ENCODE measurements around the gene LCORL. TPM values are rescaled to one million over a fixed set of nuclear protein-coding genes. Genes with fewer than 3 reads are reported as not detected.
A peak's percentile ranks its signal among the peaks of the same experiment; 100 is the strongest.
"Not testable (repeated sequence)": the region's sequence is repeated elsewhere in the genome, so short reads cannot be mapped to it uniquely, and the experiment has no call there.

The LCORL gene
- total RNA-seq, 2 donors from 2014 or later, result 12.9 to 14.9 TPM

- Mint-ChIP-seq H3K27ac (no peak overlapping the region), H3K27me3 (no peaks in the 10 kb centered on the region), H3K36me3 (peaks cover 6% of the 10 kb centered on the region), H3K9me3 (no peaks in the 10 kb centered on the region), H3K4me3 (no peak overlapping the region), H3K4me1 (ENCODE audit: low read depth in 2 of 2) (no peaks in the 10 kb centered on the region)
- no peak for ATAC-seq
- no peak for DNase-seq (ENCODE audit: low spot score)
Observed at GRCh38 chr4:17884511-17884910, 137.0 kb downstream of the LCORL start.

DNA sequence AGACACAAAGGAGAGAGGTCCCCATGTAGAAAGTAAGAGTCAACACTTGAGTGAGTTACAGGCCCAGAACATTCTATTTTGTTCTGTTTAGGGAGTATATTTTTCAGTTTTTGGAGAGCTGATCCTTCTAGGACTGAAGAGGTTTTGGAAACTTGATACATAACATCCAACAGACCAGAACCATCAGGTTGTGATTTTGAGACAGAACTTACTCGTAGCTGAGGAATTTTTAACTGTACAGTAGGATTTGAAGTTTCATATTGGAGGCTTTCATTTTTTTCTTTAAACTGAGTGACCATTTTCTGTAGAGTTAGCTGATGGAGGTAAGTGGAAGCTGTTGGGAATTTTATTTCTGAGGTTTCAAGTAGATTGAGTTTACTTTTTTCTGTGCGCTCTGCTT, 137.5 kb downstream of the LCORL start:
- Mint-ChIP-seq H3K4me3 (no peak overlapping the region), H3K27me3 (no peaks in the 10 kb centered on the region), H3K9me3 (no peaks in the 10 kb centered on the region), H3K36me3 (peaks cover 6% of the 10 kb centered on the region), H3K27ac (no peak overlapping the region), H3K4me1 (ENCODE audit: low read depth in 2 of 2) (no peaks in the 10 kb centered on the region)
- DNase-seq (ENCODE audit: low spot score) (no peak), ATAC-seq (no peak)

- no peaks in the 10 kb centered on the region for H3K9me3 Mint-ChIP-seq
- DNase-seq (ENCODE audit: low spot score) (no peak), ATAC-seq (no peak)
- no peak overlapping the region for H3K27ac Mint-ChIP-seq
- H3K27me3 Mint-ChIP-seq, result no peaks in the 10 kb centered on the region
- no peaks in the 10 kb centered on the region for H3K36me3 Mint-ChIP-seq
- H3K4me3 Mint-ChIP-seq, result no peak overlapping the region
- peaks cover 0 to 7% of the 10 kb centered on the region in 2 donors for H3K4me1 Mint-ChIP-seq (ENCODE audit: low read depth in 2 of 2)
Observed at GRCh38 chr4:17877661-17878060, 143.9 kb downstream of the LCORL start.

GRCh38 chr4:17876943-17877342, 144.6 kb downstream of the LCORL start:
- DNase-seq (ENCODE audit: low spot score), result no peak
- Mint-ChIP-seq H3K27ac (no peak overlapping the region), H3K4me3 (no peak overlapping the region), H3K36me3 (no peaks in the 10 kb centered on the region), H3K4me1 (ENCODE audit: low read depth in 2 of 2) (peaks cover 0 to 7% of the 10 kb centered on the region in 2 donors), H3K9me3 (no peaks in the 10 kb centered on the region), H3K27me3 (no peaks in the 10 kb centered on the region)
- no peak for ATAC-seq

- H3K4me1 Mint-ChIP-seq (ENCODE audit: low read depth in 2 of 2), result peaks cover 0 to 7% of the 10 kb centered on the region in 2 donors
- DNase-seq (ENCODE audit: low spot score) (no peak), ATAC-seq (peak in 1 of 2 donors; percentile 49)
- no peaks in the 10 kb centered on the region for H3K27me3 Mint-ChIP-seq
- no peaks in the 10 kb centered on the region for H3K36me3 Mint-ChIP-seq
- no peaks in the 10 kb centered on the region for H3K9me3 Mint-ChIP-seq
- no peak overlapping the region for H3K4me3 Mint-ChIP-seq
- H3K27ac Mint-ChIP-seq, result no peak overlapping the region
Observed at GRCh38 chr4:17875402-17876070, 146.0 kb downstream of the LCORL start.

- H3K9me3 Mint-ChIP-seq, result no peaks in the 10 kb centered on the region
- H3K4me1 Mint-ChIP-seq (ENCODE audit: low read depth in 2 of 2), result no peaks in the 10 kb centered on the region
- H3K4me3 Mint-ChIP-seq, result no peak overlapping the region
- H3K27ac Mint-ChIP-seq, result no peak overlapping the region
- ATAC-seq (no peak), DNase-seq (ENCODE audit: low spot score) (no peak)
- H3K27me3 Mint-ChIP-seq, result no peaks in the 10 kb centered on the region
- H3K36me3 Mint-ChIP-seq, result no peaks in the 10 kb centered on the region
Observed at GRCh38 chr4:17869327-17869726, 152.2 kb downstream of the LCORL start.

- Mint-ChIP-seq H3K27ac (no peak overlapping the region), H3K27me3 (no peaks in the 10 kb centered on the region), H3K9me3 (no peaks in the 10 kb centered on the region), H3K36me3 (peaks cover 11% of the 10 kb centered on the region), H3K4me3 (no peak overlapping the region), H3K4me1 (ENCODE audit: low read depth in 2 of 2) (no peaks in the 10 kb centered on the region)
- ATAC-seq, result no peak
- DNase-seq (ENCODE audit: low spot score), result no peak
Observed at GRCh38 chr4:17867276-17867675, 154.3 kb downstream of the LCORL start.

GRCh38 chr4:17866810-17867209, 154.7 kb downstream of the LCORL start:
- peaks cover 3% of the 10 kb centered on the region for H3K9me3 Mint-ChIP-seq
- no peaks in the 10 kb centered on the region for H3K4me1 Mint-ChIP-seq (ENCODE audit: low read depth in 2 of 2)

GRCh38 chr4:17865866-17866363, 155.6 kb downstream of the LCORL start:
- no peak overlapping the region for H3K4me3 Mint-ChIP-seq
- peaks cover 19% of the 10 kb centered on the region for H3K36me3 Mint-ChIP-seq
- H3K9me3 Mint-ChIP-seq, result peaks cover 5% of the 10 kb centered on the region
- ATAC-seq, result no peak
- DNase-seq (ENCODE audit: low spot score), result no peak
- H3K4me1 Mint-ChIP-seq (ENCODE audit: low read depth in 2 of 2), result no peaks in the 10 kb centered on the region
- no peak overlapping the region for H3K27ac Mint-ChIP-seq
- no peaks in the 10 kb centered on the region for H3K27me3 Mint-ChIP-seq

More at GRCh38 chr4:17866810-17867209, 154.7 kb downstream of the LCORL start:
- Mint-ChIP-seq H3K27me3 (no peaks in the 10 kb centered on the region), H3K4me3 (no peak overlapping the region), H3K36me3 (peaks cover 16% of the 10 kb centered on the region), H3K27ac (no peak overlapping the region)
- ATAC-seq, result no peak
- DNase-seq (ENCODE audit: low spot score), result no peak

DNA sequence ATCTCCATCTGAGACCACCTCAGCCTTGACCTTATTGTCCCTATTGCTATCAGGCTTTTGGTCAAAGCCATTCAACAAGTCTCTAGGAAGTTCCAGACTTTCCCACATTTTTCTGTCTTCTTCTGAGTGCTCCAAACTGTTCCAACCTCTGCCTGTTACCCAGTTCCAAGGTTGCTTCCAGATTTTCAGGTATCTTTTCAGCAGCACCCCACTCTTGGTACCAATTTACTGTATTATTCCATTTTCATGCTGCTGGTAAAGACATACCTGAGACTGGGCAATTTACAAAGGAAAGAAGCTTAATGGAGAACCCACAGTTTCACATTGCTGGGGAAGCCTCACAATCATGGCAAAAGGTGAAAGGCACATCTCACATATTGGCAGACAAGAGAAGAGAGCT, 159.6 kb downstream of the LCORL start:
- H3K27me3 Mint-ChIP-seq; H3K9me3 Mint-ChIP-seq; H3K4me1 Mint-ChIP-seq (ENCODE audit: low read depth in 2 of 2); ATAC-seq; DNase-seq (ENCODE audit: low spot score); H3K4me3 Mint-ChIP-seq; H3K27ac Mint-ChIP-seq: not testable (repeated sequence)
- peaks cover 24% of the 10 kb centered on the region for H3K36me3 Mint-ChIP-seq

DNA sequence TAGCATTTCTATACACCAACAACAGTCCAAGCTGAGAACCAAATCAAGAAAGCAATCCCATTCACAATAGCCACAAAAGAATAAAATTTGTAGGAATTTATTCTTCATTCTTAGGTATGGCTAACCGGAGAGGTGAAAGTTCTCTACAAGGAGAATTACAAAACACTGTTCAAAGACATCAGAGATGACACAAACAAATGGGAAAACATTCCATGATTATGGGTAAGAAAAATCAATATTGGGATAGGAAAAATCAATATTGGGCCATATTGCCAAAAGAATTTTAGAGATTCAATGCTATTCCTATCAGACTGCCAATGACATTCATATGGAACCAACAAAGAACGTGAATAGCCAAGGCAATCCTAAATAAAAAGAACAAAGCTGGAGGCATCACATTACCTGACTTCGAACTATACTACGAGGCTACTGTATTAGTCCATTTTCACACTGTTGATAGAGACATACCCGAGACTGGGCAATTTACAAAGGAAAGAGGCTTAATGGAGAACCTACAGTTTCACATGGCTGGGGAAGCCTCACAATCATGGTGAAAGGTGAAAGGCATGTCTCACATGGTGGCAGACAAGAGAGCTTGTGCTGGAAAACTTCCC, 161.7 kb downstream of the LCORL start:
- ATAC-seq, result no peak
- Mint-ChIP-seq H3K9me3 (peaks cover 5% of the 10 kb centered on the region), H3K4me1 (ENCODE audit: low read depth in 2 of 2) (no peaks in the 10 kb centered on the region), H3K27me3 (no peaks in the 10 kb centered on the region), H3K36me3 (peaks cover 24% of the 10 kb centered on the region), H3K27ac (no peak overlapping the region), H3K4me3 (no peak overlapping the region)
- no peak for DNase-seq (ENCODE audit: low spot score)

- Mint-ChIP-seq H3K36me3 (peaks cover 5% of the 10 kb centered on the region), H3K27me3 (no peaks in the 10 kb centered on the region), H3K4me1 (ENCODE audit: low read depth in 2 of 2) (no peaks in the 10 kb centered on the region), H3K4me3 (no peak overlapping the region), H3K27ac (no peak overlapping the region), H3K9me3 (no peaks in the 10 kb centered on the region)
- ATAC-seq, result no peak
- DNase-seq (ENCODE audit: low spot score), result no peak
Observed at GRCh38 chr4:17854036-17854435, 167.5 kb downstream of the LCORL start.

DNA sequence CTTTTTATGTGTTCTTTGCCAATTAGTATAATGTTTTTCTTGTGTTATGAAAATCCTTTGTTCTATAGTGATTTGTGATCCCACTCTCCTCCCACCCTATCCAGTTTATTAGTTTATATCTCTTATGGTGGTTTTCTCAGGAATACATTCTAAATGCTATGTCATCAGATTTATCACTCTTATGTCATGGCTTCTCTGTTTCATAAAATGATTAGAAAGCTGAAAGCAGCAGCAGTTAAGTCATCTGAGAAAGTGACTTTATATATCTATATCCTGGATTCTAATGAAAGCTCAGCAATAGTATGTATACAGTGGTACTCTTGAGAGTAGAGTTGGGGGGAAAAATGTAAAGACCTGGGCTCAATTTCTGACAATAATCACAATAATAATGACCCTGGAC, 169.6 kb downstream of the LCORL start:
- Mint-ChIP-seq H3K27me3 (no peaks in the 10 kb centered on the region), H3K27ac (no peak overlapping the region), H3K36me3 (no peaks in the 10 kb centered on the region), H3K9me3 (no peaks in the 10 kb centered on the region), H3K4me1 (ENCODE audit: low read depth in 2 of 2) (no peaks in the 10 kb centered on the region), H3K4me3 (no peak overlapping the region)
- ATAC-seq, result no peak
- no peak for DNase-seq (ENCODE audit: low spot score)

DNA sequence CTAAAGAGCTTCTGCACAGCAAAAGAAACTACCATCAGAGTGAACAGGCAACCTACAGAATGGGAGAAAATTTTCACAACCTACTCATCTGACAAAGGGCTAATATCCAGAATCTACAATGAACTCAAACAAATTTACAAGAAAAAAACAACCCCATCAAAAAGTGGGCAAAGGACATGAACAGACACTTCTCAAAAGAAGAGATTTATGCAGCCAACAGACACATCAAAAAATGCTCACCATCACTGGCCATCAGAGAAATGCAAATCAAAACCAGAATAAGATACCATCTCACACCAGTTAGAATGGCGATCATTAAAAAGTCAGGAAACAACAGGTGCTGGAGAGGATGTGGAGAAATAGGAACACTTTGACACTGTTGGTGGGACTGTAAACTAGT, 171.3 kb downstream of the LCORL start:
- not testable (repeated sequence) for H3K9me3 Mint-ChIP-seq; H3K27me3 Mint-ChIP-seq; H3K4me3 Mint-ChIP-seq; H3K36me3 Mint-ChIP-seq; H3K27ac Mint-ChIP-seq; ATAC-seq; H3K4me1 Mint-ChIP-seq (ENCODE audit: low read depth in 2 of 2); DNase-seq (ENCODE audit: low spot score)
